H1 (cell line): Measurements from ENCODE around the gene ARHGEF19.

ENCODE experiments used
- CREB1 ChIP-seq: IDR thresholded peaks from 2 replicates; pipeline ENCODE4 v1.6.1; 2012; ENCODE audit warnings: inconsistent platforms
- CTCF ChIP-seq, 3 experiments: IDR thresholded peaks; 1 replicate in 2 of 3; 2 replicates in 1 of 3; pipeline versions ENCODE4 v1.5.1 to v1.6.1; 2011; ENCODE audit warnings: low read length in 3 of 3, mild to moderate bottlenecking in 3 of 3, inconsistent platforms in 2 of 3, low read depth in 1 of 3, moderate library complexity in 1 of 3; ENCODE audit not compliant: insufficient read depth in 1 of 3; ENCODE audit errors: control extremely low read depth in 1 of 3
- RBBP5 ChIP-seq: IDR thresholded peaks from 2 replicates; pipeline ENCODE4 v1.7.1; 2012; ENCODE audit warnings: low read depth, mild to moderate bottlenecking, inconsistent platforms, low read length, moderate library complexity, borderline replicate concordance
- SIN3A ChIP-seq, 2 experiments: IDR thresholded peaks in 1 of 2; conservative IDR thresholded peaks in 1 of 2; 2 replicates each; pipeline ENCODE4 v1.6.1; 2011 to 2012; ENCODE audit warnings: low read length in 2 of 2, improper control_type of control experiment in 1 of 2, low read depth in 1 of 2, mild to moderate bottlenecking in 1 of 2

GRCh38 chr1:16168622-16169360 is 43.7 kb downstream of the ARHGEF19 start:
- TF ChIP-seq CTCF (IDR thresholded peaks at IDR 0.05; ENCODE audit: control extremely low read depth in 1 of 3, insufficient read depth in 1 of 3, low read depth in 1 of 3, low read length in 3 of 3): no peak
- no peak for TF ChIP-seq SIN3A (conservative IDR thresholded peaks at IDR 0.05 in 1 of 2, IDR thresholded peaks at IDR 0.05 in 1 of 2; ENCODE audit: low read depth in 1 of 2, low read length in 2 of 2)
- TF ChIP-seq RBBP5: no peak
- no peak for TF ChIP-seq CREB1
